DOHH2 (cell line): ENCODE results near the gene RUNX2.

Source experiments
- H3F3A ChIP-seq: fragments of 200-600 bp; sonication (generic), shearing (Covaris generic); 2 replicates; pipeline ENCODE4 v1.6.0; 2016; ENCODE audit warnings: antibody characterized with exemption, mild to moderate bottlenecking; ENCODE audit not compliant: control insufficient read depth, insufficient read depth
- H3K27ac ChIP-seq: fragments of 200-600 bp; sonication (generic); 2 replicates; pipeline ENCODE4 v1.5.1; 2014; ENCODE audit warnings: low read depth, mild to moderate bottlenecking, low read length, moderate library complexity
- H3K27me3 ChIP-seq: fragments of 200-600 bp; sonication (generic); 2 replicates; pipeline ENCODE4 v1.6.1; 2014; ENCODE audit warnings: mild to moderate bottlenecking, low read length, mixed read lengths; ENCODE audit not compliant: control insufficient read depth
- H3K36me3 ChIP-seq: fragments of 200-600 bp; sonication (generic); 2 replicates; pipeline ENCODE4 v1.6.1; 2014; ENCODE audit warnings: mild to moderate bottlenecking, low read length, moderate library complexity, mixed read lengths; ENCODE audit not compliant: control insufficient read depth
- H3K4me1 ChIP-seq: fragments of 200-600 bp; sonication (generic); 2 replicates; pipeline ENCODE4 v1.6.1; 2014; ENCODE audit warnings: mild to moderate bottlenecking, low read length, mixed read lengths; ENCODE audit not compliant: control insufficient read depth
- H3K4me2 ChIP-seq: fragments of 200-600 bp; sonication (generic); 2 replicates; pipeline ENCODE4 v1.6.0; 2014; ENCODE audit warnings: mild to moderate bottlenecking, low read length, moderate library complexity
- H3K4me3 ChIP-seq: fragments of 200-600 bp; sonication (generic); 2 replicates; pipeline ENCODE4 v1.5.1; 2014; ENCODE audit warnings: mild to moderate bottlenecking, low read length, mixed read lengths
- H3K79me2 ChIP-seq: fragments of 200-600 bp; sonication (generic); 2 replicates; pipeline ENCODE4 v1.6.1; 2014; ENCODE audit warnings: mild to moderate bottlenecking, low read length, mixed read lengths; ENCODE audit not compliant: control insufficient read depth
- H3K9me2 ChIP-seq: fragments of 200-600 bp; sonication (generic); replicated peaks from 2 replicates; pipeline ENCODE4 v1.6.1; 2014; ENCODE audit warnings: mild to moderate bottlenecking, low read length, mixed read lengths; ENCODE audit not compliant: control insufficient read depth
- H3K9me3 ChIP-seq: fragments of 200-600 bp; sonication (generic); 2 replicates; pipeline ENCODE4 v1.6.1; 2014; ENCODE audit warnings: antibody characterized with exemption, low read length, mixed read lengths; ENCODE audit not compliant: control insufficient read depth, insufficient read depth
- H4K20me1 ChIP-seq: fragments of 200-600 bp; sonication (generic); 2 replicates; pipeline ENCODE4 v1.6.0; 2014; ENCODE audit warnings: low read depth, mild to moderate bottlenecking, antibody characterized with exemption, low read length, moderate library complexity; ENCODE audit not compliant: control insufficient read depth, insufficient read depth
- EZH2phosphoT487 ChIP-seq: fragments of 200-600 bp; sonication (generic); IDR thresholded peaks from 2 replicates; pipeline ENCODE4 v1.6.1; 2017; ENCODE audit warnings: borderline replicate concordance, mild to moderate bottlenecking, antibody characterized with exemption, low read length, moderate library complexity, mixed read lengths
- TF ChIP-seq, protein P1 (sequence below): fragments of 200-600 bp; sonication (generic); IDR thresholded peaks from one replicate; pipeline ENCODE4 v1.5.1; 2014; ENCODE audit warnings: antibody characterized with exemption, mild to moderate bottlenecking, low read depth, low read length; ENCODE audit not compliant: poor library complexity, severe bottlenecking

RUNX2 gene

DNA sequence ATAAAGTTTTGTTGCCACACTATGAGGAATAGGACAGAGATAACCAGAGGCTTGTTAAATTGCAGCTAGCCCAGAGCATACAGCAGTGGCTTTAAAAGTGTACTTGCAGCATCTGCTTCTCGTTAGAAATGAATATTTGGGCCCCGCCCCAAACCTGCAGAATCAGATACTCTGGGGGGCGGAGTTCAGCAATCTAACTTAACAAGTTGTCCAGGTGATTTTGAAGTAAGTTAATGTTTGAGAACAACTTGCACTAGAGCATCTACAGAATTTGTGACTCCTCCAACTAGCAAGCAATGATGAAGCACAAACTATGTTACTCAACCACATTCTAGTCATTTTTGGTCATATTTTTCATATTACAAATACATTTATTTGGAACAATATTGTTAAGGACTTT lies 60.2 kb downstream of the RUNX2 start:
- H3K4me2 ChIP-seq: no peak overlapping the region
- H3K36me3 ChIP-seq: no peaks in the 10 kb centered on the region
- H3K27me3 ChIP-seq: no peaks in the 10 kb centered on the region; the same call in 1 of the 2 replicates
- no peaks in the 10 kb centered on the region for H4K20me1 ChIP-seq
- H3K4me1 ChIP-seq: no peaks in the 10 kb centered on the region
- no peaks in the 10 kb centered on the region for H3K9me2 ChIP-seq
- H3F3A ChIP-seq: no peaks in the 10 kb centered on the region
- H3K79me2 ChIP-seq: no peaks in the 10 kb centered on the region
- no peak overlapping the region for H3K27ac ChIP-seq
- H3K9me3 ChIP-seq: no peaks in the 10 kb centered on the region
- H3K4me3 ChIP-seq: no peak overlapping the region
- no peak for TF ChIP-seq EZH2phosphoT487
- TF ChIP-seq, protein P1, sequence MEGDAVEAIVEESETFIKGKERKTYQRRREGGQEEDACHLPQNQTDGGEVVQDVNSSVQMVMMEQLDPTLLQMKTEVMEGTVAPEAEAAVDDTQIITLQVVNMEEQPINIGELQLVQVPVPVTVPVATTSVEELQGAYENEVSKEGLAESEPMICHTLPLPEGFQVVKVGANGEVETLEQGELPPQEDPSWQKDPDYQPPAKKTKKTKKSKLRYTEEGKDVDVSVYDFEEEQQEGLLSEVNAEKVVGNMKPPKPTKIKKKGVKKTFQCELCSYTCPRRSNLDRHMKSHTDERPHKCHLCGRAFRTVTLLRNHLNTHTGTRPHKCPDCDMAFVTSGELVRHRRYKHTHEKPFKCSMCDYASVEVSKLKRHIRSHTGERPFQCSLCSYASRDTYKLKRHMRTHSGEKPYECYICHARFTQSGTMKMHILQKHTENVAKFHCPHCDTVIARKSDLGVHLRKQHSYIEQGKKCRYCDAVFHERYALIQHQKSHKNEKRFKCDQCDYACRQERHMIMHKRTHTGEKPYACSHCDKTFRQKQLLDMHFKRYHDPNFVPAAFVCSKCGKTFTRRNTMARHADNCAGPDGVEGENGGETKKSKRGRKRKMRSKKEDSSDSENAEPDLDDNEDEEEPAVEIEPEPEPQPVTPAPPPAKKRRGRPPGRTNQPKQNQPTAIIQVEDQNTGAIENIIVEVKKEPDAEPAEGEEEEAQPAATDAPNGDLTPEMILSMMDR: no peak

DNA sequence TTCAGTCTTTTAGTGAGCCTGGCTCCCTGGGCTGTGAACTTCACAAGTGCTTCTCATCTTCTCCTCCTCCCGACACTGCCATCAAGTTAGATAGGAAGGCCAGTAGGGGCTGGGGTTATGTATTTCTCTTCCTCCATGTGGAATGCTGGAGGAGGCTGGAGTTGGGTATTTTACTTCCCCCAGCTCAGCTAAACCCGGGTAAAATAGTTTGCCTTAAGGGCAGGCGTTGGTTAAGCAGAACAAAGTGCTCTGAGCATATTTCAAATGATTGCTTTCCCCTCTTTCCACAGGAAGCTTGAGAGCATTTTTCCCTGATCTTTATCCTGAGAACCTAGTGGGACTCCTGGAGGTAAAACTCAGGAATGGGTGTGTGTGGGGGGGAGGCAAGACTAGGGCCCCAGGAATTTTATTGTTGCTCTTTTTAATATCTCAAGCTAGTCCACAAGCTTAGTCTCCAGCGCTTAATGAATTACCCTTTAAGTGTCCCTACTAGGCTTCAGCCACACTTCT lies 66.5 kb downstream of the RUNX2 start:
- H3F3A ChIP-seq: no peaks in the 10 kb centered on the region
- no peak overlapping the region for H3K4me2 ChIP-seq
- H3K27me3 ChIP-seq: no peaks in the 10 kb centered on the region
- H3K4me1 ChIP-seq: no peaks in the 10 kb centered on the region
- no peaks in the 10 kb centered on the region for H3K36me3 ChIP-seq
- H3K4me3 ChIP-seq: no peak overlapping the region
- no peak for TF ChIP-seq EZH2phosphoT487
- TF ChIP-seq, protein P1: no peak
- no peaks in the 10 kb centered on the region for H4K20me1 ChIP-seq
- H3K9me3 ChIP-seq: no peaks in the 10 kb centered on the region
- no peaks in the 10 kb centered on the region for H3K9me2 ChIP-seq
- no peaks in the 10 kb centered on the region for H3K79me2 ChIP-seq
- H3K27ac ChIP-seq: no peak overlapping the region

DNA sequence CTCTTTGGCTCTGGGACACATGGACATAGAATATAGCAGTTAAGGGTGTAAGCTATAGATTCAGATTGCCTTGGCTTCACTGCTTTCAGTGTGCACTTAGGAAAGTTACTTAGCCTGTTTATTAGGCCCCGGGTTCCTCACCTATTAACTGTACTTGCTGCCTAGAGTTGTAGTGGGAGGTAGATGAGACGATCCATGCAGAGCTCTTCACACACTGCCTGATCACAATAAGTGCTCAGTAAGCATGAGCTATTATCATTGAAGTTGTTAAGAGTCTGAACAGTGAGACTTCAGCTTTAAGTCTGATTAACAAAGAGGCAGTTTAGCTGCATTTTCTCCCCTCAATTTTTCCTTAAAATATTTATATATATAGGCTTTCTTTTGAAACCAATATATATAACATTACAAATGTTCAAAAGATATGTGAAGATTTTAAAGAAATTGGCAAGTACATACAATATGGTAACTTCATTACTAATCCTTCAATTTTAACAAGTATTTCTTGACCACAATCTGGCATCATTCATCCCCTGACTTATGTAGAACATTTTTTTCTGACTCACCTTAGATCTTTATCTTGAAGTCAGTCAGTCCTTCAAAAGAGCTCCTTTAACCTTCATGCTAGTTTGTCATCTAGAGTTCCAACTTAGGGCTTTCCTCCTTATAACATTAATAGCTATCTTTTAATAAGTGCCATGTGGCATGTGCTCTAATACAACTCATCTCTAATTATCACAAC lies 70.1 kb downstream of the RUNX2 start:
- Histone ChIP-seq H3K4me1 (no peaks in the 10 kb centered on the region), H3K4me2 (no peak overlapping the region), H3K27me3 (peaks cover 11% of the 10 kb centered on the region; the same call in 1 of the 2 replicates), H3F3A (no peaks in the 10 kb centered on the region), H3K27ac (no peak overlapping the region), H3K79me2 (no peaks in the 10 kb centered on the region), H3K36me3 (no peaks in the 10 kb centered on the region), H3K9me3 (no peaks in the 10 kb centered on the region), H3K9me2 (no peaks in the 10 kb centered on the region), H3K4me3 (no peak overlapping the region), H4K20me1 (no peaks in the 10 kb centered on the region)
- no peak for TF ChIP-seq EZH2phosphoT487
- TF ChIP-seq, protein P1: no peak
